ENCODE measurements around the gene SRRM5. TPM values are rescaled to one million over a fixed set of nuclear protein-coding genes. Genes with fewer than 3 reads are reported as not detected.

SRRM5 gene
- total and polyA plus RNA-seq, 2 of the 13 experiments (the other 11 are each of a cell fraction or from before 2014, with no cell fraction given): 0.11 to 0.16 TPM

DNA sequence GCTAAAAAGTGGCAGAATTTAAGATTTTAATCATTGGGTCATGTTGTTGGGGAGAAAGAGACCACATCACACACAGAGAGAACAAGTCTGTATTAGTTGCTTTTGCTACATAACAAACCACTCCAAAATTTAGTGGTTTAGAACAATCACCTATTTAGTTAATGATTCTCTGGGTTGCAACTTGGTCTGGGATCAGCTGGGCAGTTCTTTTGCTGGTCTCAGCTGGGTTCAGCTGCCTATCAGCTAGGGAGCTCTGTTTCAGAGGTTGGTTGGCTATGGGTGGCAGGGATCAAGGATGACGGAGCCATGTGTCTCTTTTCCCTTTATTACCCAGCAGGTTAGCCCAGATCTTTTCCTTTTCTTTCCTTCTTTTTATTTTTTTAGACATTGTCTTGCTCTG lies 27.4 kb upstream of the SRRM5 start:
- Histone ChIP-seq H3K9me3 (ENCODE audit: low read length) (no peaks in the 10 kb centered on the region), H4K20me1 (ENCODE audit: insufficient read depth, low read length) (no peaks in the 10 kb centered on the region), H3K79me2 (ENCODE audit: insufficient read depth, low read length) (no peaks in the 10 kb centered on the region), H3K4me1 (ENCODE audit: insufficient read depth, low read length) (peaks cover 15% of the 10 kb centered on the region), H3K27ac (ENCODE audit: extremely low read length, insufficient read depth, low read length) (peak overlapping the region; percentile 57), H2AFZ (ENCODE audit: low read length) (no peak overlapping the region), H3K27me3 (ENCODE audit: control insufficient read depth in 1 of 2, insufficient read depth in 2 of 2, low read length in 2 of 2) (no peaks in the 10 kb centered on the region), H3K4me2 (ENCODE audit: low read depth, low read length) (peak overlapping the region; percentile 8; the same call in 1 of the 2 replicates), H3K4me3 (replicated peaks in 1 of 3; ENCODE audit: insufficient read depth in 1 of 3, low read depth in 2 of 3, low read length in 3 of 3) (no peak overlapping the region), H3K36me3 (replicated peaks in 1 of 2; ENCODE audit: control insufficient read depth in 1 of 2, insufficient read depth in 2 of 2, low read length in 2 of 2) (0 out of 5 replicates have a peak, but pooled peaks cover 0 to 3% of the 10 kb centered on the region in 2 experiments), H3K9ac (ENCODE audit: insufficient read depth, low read depth, low read length) (no peak overlapping the region)
- POLR2A ChIA-PET: interaction anchor here (1.3 to 2.4 kb wide), 2 partner anchors 10 to 12 kb away, joined by 7 to 15 read pairs; partner anchors contain the start of genes IRGQ and ZNF576
- in situ Hi-C loops (cut with HindIII; ENCODE audit: extremely low pct_ligation_motif_present, low pct_unique_long_range_greater_than_20kb) (no loop called here), intact Hi-C loops (cut with micrococcal nuclease; ENCODE audit: unreplicated experiment) (no loop called here)
- WGBS (ENCODE audit: low lambda C conversion rate): 76% methylated on average over 1 of the region's 1 CpG
- CTCF ChIA-PET (ENCODE audit: low intra/inter-chr PET ratio, low total read pairs): no interaction called here
- BruUV-seq (replicated peaks): no TSS peak
- TF ChIP-seq, protein P1, sequence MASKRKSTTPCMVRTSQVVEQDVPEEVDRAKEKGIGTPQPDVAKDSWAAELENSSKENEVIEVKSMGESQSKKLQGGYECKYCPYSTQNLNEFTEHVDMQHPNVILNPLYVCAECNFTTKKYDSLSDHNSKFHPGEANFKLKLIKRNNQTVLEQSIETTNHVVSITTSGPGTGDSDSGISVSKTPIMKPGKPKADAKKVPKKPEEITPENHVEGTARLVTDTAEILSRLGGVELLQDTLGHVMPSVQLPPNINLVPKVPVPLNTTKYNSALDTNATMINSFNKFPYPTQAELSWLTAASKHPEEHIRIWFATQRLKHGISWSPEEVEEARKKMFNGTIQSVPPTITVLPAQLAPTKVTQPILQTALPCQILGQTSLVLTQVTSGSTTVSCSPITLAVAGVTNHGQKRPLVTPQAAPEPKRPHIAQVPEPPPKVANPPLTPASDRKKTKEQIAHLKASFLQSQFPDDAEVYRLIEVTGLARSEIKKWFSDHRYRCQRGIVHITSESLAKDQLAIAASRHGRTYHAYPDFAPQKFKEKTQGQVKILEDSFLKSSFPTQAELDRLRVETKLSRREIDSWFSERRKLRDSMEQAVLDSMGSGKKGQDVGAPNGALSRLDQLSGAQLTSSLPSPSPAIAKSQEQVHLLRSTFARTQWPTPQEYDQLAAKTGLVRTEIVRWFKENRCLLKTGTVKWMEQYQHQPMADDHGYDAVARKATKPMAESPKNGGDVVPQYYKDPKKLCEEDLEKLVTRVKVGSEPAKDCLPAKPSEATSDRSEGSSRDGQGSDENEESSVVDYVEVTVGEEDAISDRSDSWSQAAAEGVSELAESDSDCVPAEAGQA (IDR thresholded peaks at IDR 0.05; ENCODE audit: low read depth): no peak
- TF ChIP-seq, protein P1 (CRISPR knock-in tag; IDR thresholded peaks at IDR 0.05; ENCODE audit: borderline replicate concordance): no peak
- no peak for TF ChIP-seq ADNP (CRISPR knock-in tag; IDR thresholded peaks at IDR 0.05)
- TF ChIP-seq ZNF331 (CRISPR knock-in tag; IDR thresholded peaks at IDR 0.05): peak; percentile 65; the same call in 1 of the 2 replicates
- TF ChIP-seq, protein P2, sequence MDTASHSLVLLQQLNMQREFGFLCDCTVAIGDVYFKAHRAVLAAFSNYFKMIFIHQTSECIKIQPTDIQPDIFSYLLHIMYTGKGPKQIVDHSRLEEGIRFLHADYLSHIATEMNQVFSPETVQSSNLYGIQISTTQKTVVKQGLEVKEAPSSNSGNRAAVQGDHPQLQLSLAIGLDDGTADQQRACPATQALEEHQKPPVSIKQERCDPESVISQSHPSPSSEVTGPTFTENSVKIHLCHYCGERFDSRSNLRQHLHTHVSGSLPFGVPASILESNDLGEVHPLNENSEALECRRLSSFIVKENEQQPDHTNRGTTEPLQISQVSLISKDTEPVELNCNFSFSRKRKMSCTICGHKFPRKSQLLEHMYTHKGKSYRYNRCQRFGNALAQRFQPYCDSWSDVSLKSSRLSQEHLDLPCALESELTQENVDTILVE (CRISPR knock-in tag; IDR thresholded peaks at IDR 0.05): no peak
- TF ChIP-seq ELF1 (CRISPR knock-in tag; IDR thresholded peaks at IDR 0.05): peak; percentile 1; the same call in 1 of the 2 replicates
- TF ChIP-seq ZNF747 (CRISPR knock-in tag; IDR thresholded peaks at IDR 0.05; ENCODE audit: borderline replicate concordance): no peak
- TF ChIP-seq ZNF12 (CRISPR knock-in tag; IDR thresholded peaks at IDR 0.05): 0 out of 2 replicates have a peak, but pooled peaks have one; percentile 19
- TF ChIP-seq, protein P3, sequence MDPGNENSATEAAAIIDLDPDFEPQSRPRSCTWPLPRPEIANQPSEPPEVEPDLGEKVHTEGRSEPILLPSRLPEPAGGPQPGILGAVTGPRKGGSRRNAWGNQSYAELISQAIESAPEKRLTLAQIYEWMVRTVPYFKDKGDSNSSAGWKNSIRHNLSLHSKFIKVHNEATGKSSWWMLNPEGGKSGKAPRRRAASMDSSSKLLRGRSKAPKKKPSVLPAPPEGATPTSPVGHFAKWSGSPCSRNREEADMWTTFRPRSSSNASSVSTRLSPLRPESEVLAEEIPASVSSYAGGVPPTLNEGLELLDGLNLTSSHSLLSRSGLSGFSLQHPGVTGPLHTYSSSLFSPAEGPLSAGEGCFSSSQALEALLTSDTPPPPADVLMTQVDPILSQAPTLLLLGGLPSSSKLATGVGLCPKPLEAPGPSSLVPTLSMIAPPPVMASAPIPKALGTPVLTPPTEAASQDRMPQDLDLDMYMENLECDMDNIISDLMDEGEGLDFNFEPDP (CRISPR knock-in tag; conservative IDR thresholded peaks at IDR 0.05): 0 out of 2 replicates have a peak, but pooled peaks have one; percentile 21
- TF ChIP-seq, protein P4, sequence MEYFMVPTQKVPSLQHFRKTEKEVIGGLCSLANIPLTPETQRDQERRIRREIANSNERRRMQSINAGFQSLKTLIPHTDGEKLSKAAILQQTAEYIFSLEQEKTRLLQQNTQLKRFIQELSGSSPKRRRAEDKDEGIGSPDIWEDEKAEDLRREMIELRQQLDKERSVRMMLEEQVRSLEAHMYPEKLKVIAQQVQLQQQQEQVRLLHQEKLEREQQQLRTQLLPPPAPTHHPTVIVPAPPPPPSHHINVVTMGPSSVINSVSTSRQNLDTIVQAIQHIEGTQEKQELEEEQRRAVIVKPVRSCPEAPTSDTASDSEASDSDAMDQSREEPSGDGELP (IDR thresholded peaks at IDR 0.05; ENCODE audit: borderline replicate concordance, low read depth): peak; percentile 73; the same call in 1 of the 2 replicates
- no peak for DNase-seq (ENCODE audit: low spot score)
- ATAC-seq: peak; percentile 75
- FAIRE-seq: peak; percentile 37

Measured in HepG2 (cell line).